PC-3 (cell line): ENCODE data around the gene HOXD4.

Source experiments
- EZH2 ChIP-seq: fragments of 300-600 bp; sonication (generic); IDR thresholded peaks from one replicate; pipeline ENCODE4 v1.6.1; 2017; ENCODE audit warnings: antibody characterized with exemption, mild to moderate bottlenecking, low read length; ENCODE audit not compliant: unreplicated experiment
- TF ChIP-seq, protein P1 (sequence below): fragments of 300-600 bp; sonication (generic); conservative IDR thresholded peaks from 2 replicates; pipeline ENCODE4 v1.5.1; 2017; ENCODE audit warnings: antibody characterized with exemption, low read depth, mild to moderate bottlenecking, low read length

DNA sequence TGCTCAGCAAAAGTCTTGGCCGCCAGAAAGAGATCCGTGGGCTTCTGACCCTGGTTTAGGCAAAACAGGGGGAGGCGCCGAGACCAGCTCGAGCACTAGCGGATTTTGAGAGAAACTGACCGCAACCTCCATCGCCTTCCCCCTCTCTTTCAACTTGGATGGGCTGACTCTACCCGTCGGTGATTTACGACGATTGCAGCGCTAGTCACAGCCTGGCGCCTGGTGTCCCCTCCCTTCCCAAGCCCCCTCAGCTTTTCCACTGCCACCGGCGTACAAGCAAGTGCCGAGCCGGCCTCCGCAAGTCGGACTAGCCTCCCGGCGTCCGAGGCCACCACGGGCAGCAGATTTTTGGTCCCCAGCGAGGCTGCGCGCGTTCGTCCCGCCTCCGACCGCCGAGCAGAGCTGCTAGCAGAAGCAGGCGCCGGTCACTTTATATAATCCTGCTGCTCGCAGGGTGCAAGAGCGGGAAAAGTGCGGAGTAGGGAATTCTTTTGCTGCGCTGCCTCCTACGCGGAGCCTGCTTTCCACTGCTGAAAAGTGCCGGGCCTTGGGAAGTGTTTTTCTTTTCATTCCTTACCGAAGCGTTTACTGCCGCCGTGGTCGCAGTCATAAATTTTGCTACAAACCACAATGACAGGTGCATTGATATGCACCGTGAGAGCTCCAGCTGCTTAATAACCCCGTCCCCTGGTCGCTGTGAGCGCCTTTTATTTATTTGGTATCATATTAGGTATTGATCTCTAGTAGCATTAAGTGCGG, 13.4 kb downstream of the HOXD4 start:
- TF ChIP-seq, protein P1, sequence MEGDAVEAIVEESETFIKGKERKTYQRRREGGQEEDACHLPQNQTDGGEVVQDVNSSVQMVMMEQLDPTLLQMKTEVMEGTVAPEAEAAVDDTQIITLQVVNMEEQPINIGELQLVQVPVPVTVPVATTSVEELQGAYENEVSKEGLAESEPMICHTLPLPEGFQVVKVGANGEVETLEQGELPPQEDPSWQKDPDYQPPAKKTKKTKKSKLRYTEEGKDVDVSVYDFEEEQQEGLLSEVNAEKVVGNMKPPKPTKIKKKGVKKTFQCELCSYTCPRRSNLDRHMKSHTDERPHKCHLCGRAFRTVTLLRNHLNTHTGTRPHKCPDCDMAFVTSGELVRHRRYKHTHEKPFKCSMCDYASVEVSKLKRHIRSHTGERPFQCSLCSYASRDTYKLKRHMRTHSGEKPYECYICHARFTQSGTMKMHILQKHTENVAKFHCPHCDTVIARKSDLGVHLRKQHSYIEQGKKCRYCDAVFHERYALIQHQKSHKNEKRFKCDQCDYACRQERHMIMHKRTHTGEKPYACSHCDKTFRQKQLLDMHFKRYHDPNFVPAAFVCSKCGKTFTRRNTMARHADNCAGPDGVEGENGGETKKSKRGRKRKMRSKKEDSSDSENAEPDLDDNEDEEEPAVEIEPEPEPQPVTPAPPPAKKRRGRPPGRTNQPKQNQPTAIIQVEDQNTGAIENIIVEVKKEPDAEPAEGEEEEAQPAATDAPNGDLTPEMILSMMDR, result no peak
- TF ChIP-seq EZH2, result no peak
